Mucosa of descending colon (tissue), 3 donors: ENCODE measurements around the gene KIF17. TPM values are rescaled to one million over a fixed set of nuclear protein-coding genes. Genes with fewer than 3 reads are reported as not detected.
"Not testable (repeated sequence)": the region's sequence is repeated elsewhere in the genome, so short reads cannot be mapped to it uniquely, and the experiment has no call there.

Experiments
- ATAC-seq: fragments of 200-7000 bp; cut with Tn5 transposase; one replicate; pipeline ENCODE4 v1.9.1; 2020; ENCODE audit warnings: mild to moderate bottlenecking, moderate library complexity
- DNase-seq, 3 donors: peaks; one replicate each; pipeline ENCODE4 v3.0.0-alpha.2; 2020
- H3K36me3 ChIP-seq: fragments of 200-600 bp; one replicate; pipeline ENCODE4 v1.8.0; 2021; ENCODE audit warnings: low read depth, mild to moderate bottlenecking
- H3K4me1 ChIP-seq: fragments of 200-600 bp; one replicate; pipeline ENCODE4 v1.8.0; 2021; ENCODE audit warnings: low read depth, mild to moderate bottlenecking
- H3K4me3 ChIP-seq: fragments of 200-600 bp; one replicate; pipeline ENCODE4 v1.8.0; 2021; ENCODE audit warnings: mild to moderate bottlenecking
- H3K9me3 ChIP-seq: fragments of 200-600 bp; one replicate; pipeline ENCODE4 v1.8.0; 2021; ENCODE audit warnings: mild to moderate bottlenecking
- CTCF ChIP-seq: fragments of 200-600 bp; IDR thresholded peaks from one replicate; pipeline ENCODE4 v1.8.0; 2022; ENCODE audit warnings: antibody characterized with exemption, mild to moderate bottlenecking
- intact Hi-C, 2 donors: fragments of 100-400 bp; cut with DNase I in 1 of 2; cut with micrococcal nuclease in 1 of 2; formaldehyde crosslinking; loops; one replicate each; pipeline versions ENCODE4 v1.11.0 to v1.11.1; 2022; cut with DNase I, micrococcal nuclease
- total RNA-seq, 3 donors: library from RNA; stranded (reverse); fragmentation: NEBNext Ultra II Directional in 2 of 3; extraction: Animal tissue kit (Norgen Biotek cat#: 25700) in 2 of 3; gene quantifications; one replicate each; pipeline versions ENCODE4 v1.2.1 to v1.2.4, GENCODE V29; 2021 to 2023
- donor health status: DM: no; HTN: no; CAD: no; lungs with moderate emphysema.
- donor health status: DM: no; HTN: no; CAD: no.
- donor health status: DM: no; HTN: yes; CAD: no.

The KIF17 gene
- total RNA-seq, 3 donors from 2014 or later, result 0.20 to 0.63 (median 0.53) TPM

- TF ChIP-seq CTCF, result no peak
- ATAC-seq, result no peak
These were observed 34.2 kb downstream of the KIF17 start for GRCh38 chr1:20683614-20684013.

GRCh38 chr1:20682571-20683236 lies 35.1 kb downstream of the KIF17 start:
- ATAC-seq, result peak; percentile 16
- DNase-seq, result no peak
- Histone ChIP-seq H3K9me3 (no peaks in the 10 kb centered on the region), H3K4me3 (no peak overlapping the region), H3K36me3 (no peaks in the 10 kb centered on the region), H3K4me1 (no peaks in the 10 kb centered on the region)
- TF ChIP-seq CTCF, result no peak
- intact Hi-C loops, result no loop called here

More at GRCh38 chr1:20683614-20684013, 34.2 kb downstream of the KIF17 start:
- no peaks in the 10 kb centered on the region for H3K36me3 ChIP-seq
- H3K9me3 ChIP-seq, result no peaks in the 10 kb centered on the region
- no peak for DNase-seq
- no peak overlapping the region for H3K4me3 ChIP-seq
- intact Hi-C loops, result no loop called here
- H3K4me1 ChIP-seq, result no peaks in the 10 kb centered on the region

GRCh38 chr1:20681999-20682398 lies 35.8 kb downstream of the KIF17 start:
- no peaks in the 10 kb centered on the region for H3K36me3 ChIP-seq
- H3K4me1 ChIP-seq, result no peaks in the 10 kb centered on the region
- no peak for DNase-seq
- no peak for TF ChIP-seq CTCF
- no peak for ATAC-seq
- no peaks in the 10 kb centered on the region for H3K9me3 ChIP-seq
- intact Hi-C loops, result no loop called here
- H3K4me3 ChIP-seq, result no peak overlapping the region

GRCh38 chr1:20680269-20680668 lies 37.5 kb downstream of the KIF17 start:
- Histone ChIP-seq H3K9me3 (no peaks in the 10 kb centered on the region), H3K36me3 (no peaks in the 10 kb centered on the region), H3K4me3 (no peak overlapping the region), H3K4me1 (no peaks in the 10 kb centered on the region)
- no peak for TF ChIP-seq CTCF
- DNase-seq (no peak), ATAC-seq (no peak)
- intact Hi-C loops, result no loop called here

- DNase-seq (no peak), ATAC-seq (no peak)
- no peak for TF ChIP-seq CTCF
These were observed 39.2 kb downstream of the KIF17 start for GRCh38 chr1:20678599-20678998.

GRCh38 chr1:20673626-20674025 lies 44.2 kb downstream of the KIF17 start:
- H3K4me1 ChIP-seq, H3K9me3 ChIP-seq, H3K4me3 ChIP-seq, intact Hi-C loops, ATAC-seq, H3K36me3 ChIP-seq, DNase-seq: not testable (repeated sequence)

More at GRCh38 chr1:20678599-20678998, 39.2 kb downstream of the KIF17 start:
- Histone ChIP-seq H3K4me3 (no peak overlapping the region), H3K4me1 (no peaks in the 10 kb centered on the region), H3K36me3 (no peaks in the 10 kb centered on the region), H3K9me3 (no peaks in the 10 kb centered on the region)
- intact Hi-C loops, result no loop called here
